HG03095 (cell line): ENCODE measurements around the gene MED17.

ENCODE experiments used
- ATAC-seq: cut with Tn5 transposase; IDR thresholded peaks from one replicate; pipeline ENCODE4 v1.9.1; 2021; ENCODE audit warnings: moderate library complexity; ENCODE audit not compliant: unreplicated experiment

Gene MED17

DNA sequence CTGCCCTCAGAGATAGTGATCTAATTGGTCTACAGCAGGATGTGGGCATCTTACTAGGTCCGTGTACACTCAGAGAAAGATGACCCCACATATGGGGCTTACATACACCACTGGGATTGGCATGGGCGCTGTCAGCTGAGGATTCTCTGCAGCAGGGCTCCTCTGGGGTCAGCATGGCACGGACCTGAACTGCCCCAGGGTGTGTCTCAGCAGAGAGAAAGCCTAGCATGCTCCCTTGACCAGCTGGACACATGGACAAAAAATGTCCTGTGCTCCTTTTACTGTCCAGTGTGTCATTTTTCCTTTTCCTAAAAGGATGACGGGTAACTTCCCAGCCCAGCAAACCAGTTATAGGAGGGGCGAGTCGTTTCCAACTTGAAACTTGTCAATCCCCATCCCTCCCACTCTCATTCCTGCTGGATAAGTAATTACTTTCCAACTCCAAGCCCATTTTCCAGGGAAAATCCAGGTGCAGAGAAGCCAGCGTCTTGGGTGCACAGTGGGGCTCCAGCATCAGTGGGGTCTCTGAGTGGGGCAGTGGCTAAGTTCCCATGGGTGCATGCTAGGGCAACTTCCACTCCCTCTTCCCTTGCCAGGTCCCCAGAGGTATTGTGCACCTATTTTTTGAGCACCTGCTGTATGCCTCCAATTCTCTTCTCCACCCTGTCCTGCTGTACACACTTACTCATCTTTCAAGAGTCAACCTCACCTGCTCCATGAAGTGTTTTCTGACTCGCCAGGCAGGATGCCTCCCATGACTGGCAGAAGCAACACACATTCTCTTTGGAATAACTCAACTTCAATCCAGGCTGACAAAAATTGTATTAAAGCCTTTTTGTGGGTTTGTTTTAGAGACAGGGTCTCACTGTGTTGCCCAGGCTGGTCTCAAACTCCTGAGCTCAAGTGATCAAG lies 61.4 kb downstream of the MED17 start:
- no peak for ATAC-seq

DNA sequence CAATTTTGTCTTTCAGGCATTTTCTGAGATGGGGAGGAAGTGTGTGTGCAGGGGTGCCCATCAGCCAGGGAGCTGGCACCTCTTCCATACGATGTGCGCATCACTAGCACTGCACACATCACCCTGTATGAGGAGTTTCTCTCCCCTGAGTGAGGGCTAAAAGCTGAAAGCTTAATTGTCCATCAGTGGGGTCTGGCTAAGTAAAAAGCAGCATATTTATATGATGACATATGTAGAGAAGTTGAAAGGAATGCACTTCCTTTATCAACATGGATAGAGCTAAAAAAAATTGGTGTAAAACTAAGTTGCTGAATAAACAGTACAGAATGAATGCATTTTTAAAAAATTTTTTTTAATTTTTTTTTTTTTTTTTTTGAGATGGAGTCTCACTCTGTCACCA lies 62.3 kb downstream of the MED17 start:
- ATAC-seq, result no peak

DNA sequence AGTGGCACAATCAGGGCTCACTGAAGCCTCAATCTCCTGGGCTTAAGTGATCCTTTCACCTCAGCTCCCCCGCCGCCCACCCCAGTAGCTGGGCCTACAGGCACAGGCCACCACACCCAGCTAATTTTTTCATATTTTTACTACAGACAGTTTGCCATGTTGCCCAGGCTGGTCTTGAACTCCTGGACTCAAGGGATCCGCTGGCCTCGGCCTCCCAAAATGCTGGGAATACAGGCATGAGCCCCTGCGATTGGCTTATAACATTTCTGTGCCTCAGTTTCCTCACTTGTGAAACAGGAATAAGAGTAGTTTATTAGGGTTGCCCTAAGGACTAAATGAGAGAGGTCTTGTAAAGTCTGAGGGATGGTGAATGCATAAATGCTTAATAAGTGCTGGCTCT lies 65.1 kb downstream of the MED17 start:
- ATAC-seq, result no peak

DNA sequence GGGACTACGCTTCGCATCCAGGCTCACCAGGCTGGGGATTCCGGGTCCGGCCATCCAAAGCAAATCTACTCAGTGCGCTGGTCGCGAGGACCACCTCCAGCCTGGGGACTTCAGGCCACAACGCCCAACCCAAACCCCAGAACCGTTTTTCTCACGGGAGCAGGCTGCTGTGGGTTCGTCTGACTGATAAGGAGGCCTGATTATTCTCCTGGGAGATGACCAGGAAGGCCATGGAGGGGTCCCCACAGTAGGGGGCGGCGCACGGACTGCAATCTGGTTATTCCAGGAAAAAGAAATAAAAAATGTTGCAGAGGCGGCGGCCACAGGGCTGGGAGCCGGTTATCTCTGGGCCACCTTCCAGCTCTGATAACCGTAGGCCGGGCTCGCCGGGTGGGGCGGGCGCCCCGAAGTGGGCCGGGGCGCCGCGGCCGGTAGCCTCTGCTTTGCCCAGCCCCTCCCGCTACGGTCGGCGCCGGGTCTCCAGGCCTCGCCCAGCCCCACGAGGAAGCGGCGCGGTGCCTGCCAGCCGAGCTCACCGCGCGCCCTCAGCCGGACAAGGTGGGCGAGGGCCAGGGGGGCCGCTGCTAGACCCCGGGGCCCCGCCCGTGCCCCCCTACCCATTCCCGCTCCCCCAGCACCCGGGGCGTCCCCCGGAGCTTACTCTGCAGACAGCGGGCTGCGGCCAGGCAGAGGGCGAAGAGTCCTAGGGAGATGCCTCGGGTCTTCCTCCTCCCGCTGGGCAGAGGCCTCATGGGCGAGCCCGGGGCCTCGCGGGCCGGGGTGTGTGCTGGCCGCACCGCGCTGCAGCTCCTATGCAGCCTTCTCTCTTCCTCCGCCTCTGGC lies 65.9 kb downstream of the MED17 start:
- no peak for ATAC-seq

- ATAC-seq, result no peak
These were observed 66.5 kb downstream of the MED17 start, which contains the start of gene VSTM5 for GRCh38 chr11:93850594-93851018. VSTM5 (minus strand) TSS chr11:93850618; CDS start chr11:93850502, 116 bp downstream.

DNA sequence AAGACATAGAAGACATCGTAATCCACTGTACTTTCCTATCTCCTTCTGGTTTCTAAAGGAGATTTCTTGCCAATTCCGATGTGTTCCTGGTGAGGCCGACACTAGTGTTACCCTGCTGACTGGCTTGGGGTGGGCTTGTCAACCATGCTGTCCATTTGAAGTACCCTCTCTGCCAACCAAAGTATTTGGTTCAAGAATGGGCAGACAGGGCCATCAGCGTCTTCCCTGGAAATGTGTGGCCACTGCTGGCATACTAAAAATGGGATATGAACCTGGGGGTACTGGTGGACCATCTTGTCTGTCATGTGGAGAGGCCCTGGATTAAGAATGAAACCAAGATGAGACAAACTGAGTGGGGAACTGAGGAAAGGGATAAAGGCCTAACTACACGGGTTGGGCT lies 68.2 kb downstream of the MED17 start:
- ATAC-seq, result no peak

GRCh38 chr11:93857413-93858120 lies 73.5 kb downstream of the MED17 start:
- no peak for ATAC-seq

GRCh38 chr11:93858121-93858775 lies 74.2 kb downstream of the MED17 start:
- ATAC-seq, result no peak

- ATAC-seq, result no peak
These were observed 77.7 kb downstream of the MED17 start for GRCh38 chr11:93861808-93862207.
